ENCODE measurements around the gene SDR9C7. TPM values are rescaled to one million over a fixed set of nuclear protein-coding genes. Genes with fewer than 3 reads are reported as not detected.
"Not testable (repeated sequence)": the region's sequence is repeated elsewhere in the genome, so short reads cannot be mapped to it uniquely, and the experiment has no call there.

Gene SDR9C7
- total RNA-seq, 1 experiment from 2014 or later = not detected

- no peak for DNase-seq (ENCODE audit: low read depth)
- in situ Hi-C loops (cut with HindIII; ENCODE audit: low pct_unique_long_range_greater_than_20kb, low sequenced_read_pairs) = no loop called here
Observed at GRCh38 chr12:56886319-56886718, 47.9 kb downstream of the SDR9C7 start.

- DNase-seq (ENCODE audit: low read depth) = no peak
- in situ Hi-C loops (cut with HindIII; ENCODE audit: low pct_unique_long_range_greater_than_20kb, low sequenced_read_pairs) = no loop called here
Observed at GRCh38 chr12:56885316-56885715, 48.9 kb downstream of the SDR9C7 start.

GRCh38 chr12:56884421-56884820 lies 49.8 kb downstream of the SDR9C7 start:
- in situ Hi-C loops (cut with HindIII; ENCODE audit: low pct_unique_long_range_greater_than_20kb, low sequenced_read_pairs) = no loop called here
- no peak for DNase-seq (ENCODE audit: low read depth)

- in situ Hi-C loops (cut with HindIII; ENCODE audit: low pct_unique_long_range_greater_than_20kb, low sequenced_read_pairs); DNase-seq (ENCODE audit: low read depth): not testable (repeated sequence)
Observed at GRCh38 chr12:56882407-56882806, 51.8 kb downstream of the SDR9C7 start.

GRCh38 chr12:56880125-56880992 lies 53.8 kb downstream of the SDR9C7 start:
- in situ Hi-C loops (cut with HindIII; ENCODE audit: low pct_unique_long_range_greater_than_20kb, low sequenced_read_pairs) = no loop called here
- DNase-seq (ENCODE audit: low read depth) = no peak

GRCh38 chr12:56879240-56880124 lies 54.7 kb downstream of the SDR9C7 start:
- DNase-seq (ENCODE audit: low read depth); in situ Hi-C loops (cut with HindIII; ENCODE audit: low pct_unique_long_range_greater_than_20kb, low sequenced_read_pairs): not testable (repeated sequence)

- in situ Hi-C loops (cut with HindIII; ENCODE audit: low pct_unique_long_range_greater_than_20kb, low sequenced_read_pairs) = no loop called here
- DNase-seq (ENCODE audit: low read depth) = no peak
Observed at GRCh38 chr12:56878010-56878339, 56.2 kb downstream of the SDR9C7 start.

- no peak for DNase-seq (ENCODE audit: low read depth)
- in situ Hi-C loops (cut with HindIII; ENCODE audit: low pct_unique_long_range_greater_than_20kb, low sequenced_read_pairs) = no loop called here
Observed at GRCh38 chr12:56877195-56878009, 56.8 kb downstream of the SDR9C7 start.

GRCh38 chr12:56874821-56875220 lies 59.4 kb downstream of the SDR9C7 start:
- in situ Hi-C loops (cut with HindIII; ENCODE audit: low pct_unique_long_range_greater_than_20kb, low sequenced_read_pairs) = no loop called here

GRCh38 chr12:56873382-56873781 lies 60.8 kb downstream of the SDR9C7 start:
- DNase-seq (ENCODE audit: low read depth) = no peak
- in situ Hi-C loops (cut with HindIII; ENCODE audit: low pct_unique_long_range_greater_than_20kb, low sequenced_read_pairs) = no loop called here

More at GRCh38 chr12:56874821-56875220, 59.4 kb downstream of the SDR9C7 start:
- no peak for DNase-seq (ENCODE audit: low read depth)

Other genes with a start within 250 kb of the SDR9C7 start
- gene PTGES3, start 246.1 kb downstream of the SDR9C7 start, total RNA-seq (2014; rRNA removed; shearing (Covaris generic); ENCODE audit: low replicate concordance) = 117 and 129 TPM in 2 replicates
- 1,884 and 1,928 TPM in 2 replicates for gene NACA, start 209.1 kb downstream of the SDR9C7 start, total RNA-seq (2014; rRNA removed; shearing (Covaris generic); ENCODE audit: low replicate concordance)
- 18.7 and 26.0 TPM in 2 replicates for gene PRIM1, start 182.1 kb downstream of the SDR9C7 start, total RNA-seq (2014; rRNA removed; shearing (Covaris generic); ENCODE audit: low replicate concordance)
- gene HSD17B6, start 171.1 kb downstream of the SDR9C7 start, total RNA-seq (2014; rRNA removed; shearing (Covaris generic); ENCODE audit: low replicate concordance) = 0.61 and 2.9 TPM in 2 replicates
- gene RDH16, start 23.2 kb upstream of the SDR9C7 start, total RNA-seq (2014; rRNA removed; shearing (Covaris generic); ENCODE audit: low replicate concordance) = not detected in 2 replicates
- gene ZBTB39, start 72.1 kb upstream of the SDR9C7 start, total RNA-seq (2014; rRNA removed; shearing (Covaris generic); ENCODE audit: low replicate concordance) = 2.2 and 3.1 TPM in 2 replicates
- gene TAC3, start 82.1 kb upstream of the SDR9C7 start, total RNA-seq (2014; rRNA removed; shearing (Covaris generic); ENCODE audit: low replicate concordance) = not detected in 2 replicates
- gene MYO1A, start 115.7 kb upstream of the SDR9C7 start, total RNA-seq (2014; rRNA removed; shearing (Covaris generic); ENCODE audit: low replicate concordance) = not detected in 2 replicates
- 23.1 and 23.8 TPM in 2 replicates for gene NEMP1, start 144.4 kb upstream of the SDR9C7 start, total RNA-seq (2014; rRNA removed; shearing (Covaris generic); ENCODE audit: low replicate concordance)
- 15.1 and 35.8 TPM in 2 replicates for gene NAB2, start 154.7 kb upstream of the SDR9C7 start, total RNA-seq (2014; rRNA removed; shearing (Covaris generic); ENCODE audit: low replicate concordance)
- 98.6 and 107 TPM in 2 replicates for gene STAT6, start 177.0 kb upstream of the SDR9C7 start, total RNA-seq (2014; rRNA removed; shearing (Covaris generic); ENCODE audit: low replicate concordance)
- gene LRP1, start 194.1 kb upstream of the SDR9C7 start, total RNA-seq (2014; rRNA removed; shearing (Covaris generic); ENCODE audit: low replicate concordance) = 23.5 and 28.4 TPM in 2 replicates
- not detected in 2 replicates for gene LRP1-AS, start 213.2 kb upstream of the SDR9C7 start, total RNA-seq (2014; rRNA removed; shearing (Covaris generic); ENCODE audit: low replicate concordance)